Coronary artery (tissue), 2 donors: Measurements from ENCODE around the gene ADAD1.
"Not testable (repeated sequence)": the region's sequence is repeated elsewhere in the genome, so short reads cannot be mapped to it uniquely, and the experiment has no call there.

Experiments
- DNase-seq: peaks from one replicate; pipeline ENCODE4 v3.0.0-alpha.2; 2017; ENCODE audit warnings: low spot score
- H3K27ac ChIP-seq, 2 donors: fragments of 200-600 bp; sonication (generic); one replicate each; pipeline ENCODE4 v1.5.1; 2016 to 2019
- H3K4me3 ChIP-seq: fragments of 200-600 bp; sonication (generic); 2 replicates; pipeline ENCODE4 v1.5.1; 2016; ENCODE audit warnings: mild to moderate bottlenecking, moderate library complexity
- TF ChIP-seq, protein P1 (sequence below): fragments of 200-600 bp; sonication (generic); IDR thresholded peaks from one replicate; pipeline ENCODE4 v1.5.1; 2019; ENCODE audit warnings: antibody characterized with exemption

ADAD1 gene

GRCh38 chr4:122356317-122356808, 22.4 kb upstream of the ADAD1 start:
- DNase-seq, result no peak
- Histone ChIP-seq H3K27ac (no peak overlapping the region), H3K4me3 (no peak overlapping the region)
- TF ChIP-seq, protein P1, sequence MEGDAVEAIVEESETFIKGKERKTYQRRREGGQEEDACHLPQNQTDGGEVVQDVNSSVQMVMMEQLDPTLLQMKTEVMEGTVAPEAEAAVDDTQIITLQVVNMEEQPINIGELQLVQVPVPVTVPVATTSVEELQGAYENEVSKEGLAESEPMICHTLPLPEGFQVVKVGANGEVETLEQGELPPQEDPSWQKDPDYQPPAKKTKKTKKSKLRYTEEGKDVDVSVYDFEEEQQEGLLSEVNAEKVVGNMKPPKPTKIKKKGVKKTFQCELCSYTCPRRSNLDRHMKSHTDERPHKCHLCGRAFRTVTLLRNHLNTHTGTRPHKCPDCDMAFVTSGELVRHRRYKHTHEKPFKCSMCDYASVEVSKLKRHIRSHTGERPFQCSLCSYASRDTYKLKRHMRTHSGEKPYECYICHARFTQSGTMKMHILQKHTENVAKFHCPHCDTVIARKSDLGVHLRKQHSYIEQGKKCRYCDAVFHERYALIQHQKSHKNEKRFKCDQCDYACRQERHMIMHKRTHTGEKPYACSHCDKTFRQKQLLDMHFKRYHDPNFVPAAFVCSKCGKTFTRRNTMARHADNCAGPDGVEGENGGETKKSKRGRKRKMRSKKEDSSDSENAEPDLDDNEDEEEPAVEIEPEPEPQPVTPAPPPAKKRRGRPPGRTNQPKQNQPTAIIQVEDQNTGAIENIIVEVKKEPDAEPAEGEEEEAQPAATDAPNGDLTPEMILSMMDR, result no peak

- no peak overlapping the region for H3K27ac ChIP-seq
- TF ChIP-seq, protein P1, result no peak
Observed at GRCh38 chr4:122360754-122361153, 18.1 kb upstream of the ADAD1 start.

DNA sequence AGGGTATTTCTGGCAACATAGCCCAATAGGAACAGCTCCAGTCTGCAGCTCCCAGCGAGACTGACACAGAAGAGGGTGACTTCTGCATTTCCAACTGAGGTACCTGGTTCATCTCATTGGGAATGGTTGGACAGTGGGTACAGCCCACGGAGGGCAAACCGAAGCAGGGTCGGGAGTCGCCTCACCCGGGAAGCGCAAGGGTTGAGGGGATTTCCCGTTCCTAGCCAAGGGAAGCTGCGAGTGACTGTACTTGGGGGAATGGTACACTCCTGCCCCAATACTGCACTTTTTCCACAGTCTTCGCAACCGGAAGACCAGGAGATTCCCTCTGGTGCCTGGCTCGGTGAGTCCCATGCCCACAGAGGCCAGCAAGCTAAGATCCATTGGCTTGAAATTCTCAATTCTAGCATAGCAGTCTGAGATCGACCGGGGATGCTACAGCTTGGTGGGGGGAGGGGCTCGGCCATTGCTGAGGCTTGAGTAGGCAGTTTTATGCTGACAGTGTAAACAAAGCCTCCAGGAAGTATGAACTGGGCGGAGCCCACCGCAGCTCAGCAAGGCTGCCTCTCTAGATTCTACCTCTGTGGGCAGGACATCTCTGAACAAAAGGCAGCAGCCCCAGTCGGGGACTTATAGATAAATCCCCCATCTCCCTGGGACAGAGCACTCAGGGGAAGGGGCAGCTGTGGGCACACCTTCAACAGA, 14.0 kb upstream of the ADAD1 start:
- TF ChIP-seq, protein P1, result no peak
- Histone ChIP-seq H3K27ac (no peak overlapping the region), H3K4me3 (no peak overlapping the region)
- no peak for DNase-seq

More at GRCh38 chr4:122360754-122361153, 18.1 kb upstream of the ADAD1 start:
- no peak overlapping the region for H3K4me3 ChIP-seq
- DNase-seq, result no peak

DNA sequence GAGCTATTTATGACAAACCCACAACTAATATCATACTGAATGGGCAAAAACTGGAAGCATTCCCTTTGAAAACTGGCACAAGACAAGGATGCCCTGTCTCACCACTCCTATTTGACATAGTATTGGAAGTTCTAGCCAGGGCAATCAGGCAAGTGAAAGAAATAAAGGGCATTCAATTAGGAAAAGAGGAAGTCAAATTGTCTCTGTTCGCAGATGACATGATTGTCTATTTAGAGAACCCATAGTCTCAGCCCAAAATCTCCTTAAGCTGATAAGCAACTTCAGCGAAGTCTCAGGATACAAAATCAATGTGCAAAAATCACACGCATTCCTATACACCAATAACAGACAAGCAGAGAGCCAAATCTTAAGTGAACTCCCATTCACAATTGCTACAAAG, 10.0 kb upstream of the ADAD1 start:
- H3K4me3 ChIP-seq, DNase-seq, H3K27ac ChIP-seq: not testable (repeated sequence)

DNA sequence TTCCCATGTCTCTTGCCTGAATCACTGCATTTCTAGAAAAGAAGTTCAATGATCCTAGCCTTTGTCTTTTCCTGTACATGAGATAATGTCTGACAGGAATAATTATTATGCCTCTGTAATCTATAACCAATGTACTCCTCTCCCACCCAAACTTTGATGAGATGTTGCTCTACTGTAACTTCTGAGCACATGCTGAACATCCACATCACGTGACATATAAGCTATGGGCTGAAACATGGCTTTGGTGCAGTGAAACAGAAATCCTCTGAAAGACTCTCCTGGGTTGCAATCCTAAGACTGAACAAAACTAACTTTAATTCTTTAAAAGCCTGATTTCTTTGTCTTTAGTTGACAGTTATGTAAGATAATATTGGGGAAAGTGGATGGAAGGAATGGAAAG, 1.5 kb upstream of the ADAD1 start:
- TF ChIP-seq, protein P1, result no peak
- no peak overlapping the region for H3K4me3 ChIP-seq
- no peak overlapping the region for H3K27ac ChIP-seq
- no peak for DNase-seq

DNA sequence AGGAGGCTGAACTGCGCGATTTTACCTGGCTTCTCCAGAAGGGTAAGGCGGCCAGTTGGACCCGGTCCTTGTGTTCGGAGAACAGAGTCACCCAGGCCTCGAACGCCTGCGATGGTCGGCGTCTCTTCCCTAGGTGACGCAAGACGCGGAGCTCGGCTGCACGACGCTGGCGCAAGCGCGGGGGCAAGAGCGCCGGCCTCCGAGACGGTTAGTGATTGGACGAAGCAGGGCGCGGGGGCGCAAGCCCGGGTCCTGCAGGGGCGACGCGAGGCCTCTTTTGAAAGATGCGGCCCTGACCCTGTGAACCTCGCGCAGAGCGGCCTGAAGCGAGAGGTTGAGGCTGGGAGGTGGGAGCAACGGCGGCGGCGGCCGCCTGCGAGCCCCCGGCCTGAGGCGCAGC, 428 bp downstream of the ADAD1 start:
- DNase-seq, result no peak

GRCh38 chr4:122383341-122383740, 4.5 kb downstream of the ADAD1 start:
- no peak overlapping the region for H3K27ac ChIP-seq
- TF ChIP-seq, protein P1, result no peak
- DNase-seq, result no peak
- H3K4me3 ChIP-seq, result no peak overlapping the region

More for the DNA sequence above, 428 bp downstream of the ADAD1 start:
- TF ChIP-seq, protein P1, result no peak
- H3K4me3 ChIP-seq, result no peak overlapping the region
- no peak overlapping the region for H3K27ac ChIP-seq
